PFSK-1 (cell line): ENCODE data around the gene LDLRAD4.

ENCODE experiments used
- FOXP2 ChIP-seq: optimal IDR thresholded peaks from 2 replicates; pipeline ENCODE3; 2011; ENCODE audit warnings: borderline replicate concordance, control low read depth, inconsistent platforms; ENCODE audit not compliant: insufficient read depth; ENCODE audit errors: extremely low read length, extremely low read depth
- POLR2AphosphoS5 ChIP-seq: IDR thresholded peaks from 2 replicates; pipeline ENCODE4 v1.6.1; 2012; ENCODE audit warnings: low read depth, mild to moderate bottlenecking, control low read depth, low read length, moderate library complexity
- SIN3A ChIP-seq: IDR thresholded peaks from 2 replicates; pipeline ENCODE4 v1.6.1; 2012; ENCODE audit warnings: mild to moderate bottlenecking, low read length, moderate library complexity, borderline replicate concordance; ENCODE audit not compliant: insufficient read depth
- TAF1 ChIP-seq: IDR thresholded peaks from 2 replicates; pipeline ENCODE4 v1.6.1; 2012; ENCODE audit warnings: low read length, control low read depth, borderline replicate concordance; ENCODE audit not compliant: insufficient read depth
- TF ChIP-seq, protein P1 (sequence below), 2 experiments: IDR thresholded peaks; 2 replicates each; pipeline versions ENCODE4 v1.6.1 to v1.8.0; 2011 to 2012; ENCODE audit warnings: low read depth in 2 of 2, low read length in 2 of 2, control low read depth in 1 of 2, inconsistent platforms in 1 of 2, mild to moderate bottlenecking in 1 of 2, moderate library complexity in 1 of 2; ENCODE audit not compliant: insufficient read depth in 1 of 2

GRCh38 chr18:13359210-13359609 is 140.7 kb downstream of the LDLRAD4 start:
- TF ChIP-seq, protein P1, sequence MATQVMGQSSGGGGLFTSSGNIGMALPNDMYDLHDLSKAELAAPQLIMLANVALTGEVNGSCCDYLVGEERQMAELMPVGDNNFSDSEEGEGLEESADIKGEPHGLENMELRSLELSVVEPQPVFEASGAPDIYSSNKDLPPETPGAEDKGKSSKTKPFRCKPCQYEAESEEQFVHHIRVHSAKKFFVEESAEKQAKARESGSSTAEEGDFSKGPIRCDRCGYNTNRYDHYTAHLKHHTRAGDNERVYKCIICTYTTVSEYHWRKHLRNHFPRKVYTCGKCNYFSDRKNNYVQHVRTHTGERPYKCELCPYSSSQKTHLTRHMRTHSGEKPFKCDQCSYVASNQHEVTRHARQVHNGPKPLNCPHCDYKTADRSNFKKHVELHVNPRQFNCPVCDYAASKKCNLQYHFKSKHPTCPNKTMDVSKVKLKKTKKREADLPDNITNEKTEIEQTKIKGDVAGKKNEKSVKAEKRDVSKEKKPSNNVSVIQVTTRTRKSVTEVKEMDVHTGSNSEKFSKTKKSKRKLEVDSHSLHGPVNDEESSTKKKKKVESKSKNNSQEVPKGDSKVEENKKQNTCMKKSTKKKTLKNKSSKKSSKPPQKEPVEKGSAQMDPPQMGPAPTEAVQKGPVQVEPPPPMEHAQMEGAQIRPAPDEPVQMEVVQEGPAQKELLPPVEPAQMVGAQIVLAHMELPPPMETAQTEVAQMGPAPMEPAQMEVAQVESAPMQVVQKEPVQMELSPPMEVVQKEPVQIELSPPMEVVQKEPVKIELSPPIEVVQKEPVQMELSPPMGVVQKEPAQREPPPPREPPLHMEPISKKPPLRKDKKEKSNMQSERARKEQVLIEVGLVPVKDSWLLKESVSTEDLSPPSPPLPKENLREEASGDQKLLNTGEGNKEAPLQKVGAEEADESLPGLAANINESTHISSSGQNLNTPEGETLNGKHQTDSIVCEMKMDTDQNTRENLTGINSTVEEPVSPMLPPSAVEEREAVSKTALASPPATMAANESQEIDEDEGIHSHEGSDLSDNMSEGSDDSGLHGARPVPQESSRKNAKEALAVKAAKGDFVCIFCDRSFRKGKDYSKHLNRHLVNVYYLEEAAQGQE (IDR thresholded peaks at IDR 0.05; ENCODE audit: insufficient read depth in 1 of 2, low read depth in 2 of 2, low read length in 2 of 2) = no peak
- TF ChIP-seq TAF1 (no peak), POLR2AphosphoS5 (no peak), SIN3A (no peak), FOXP2 (no peak)
